Measurements from ENCODE around the gene TAF6L. TPM values are rescaled to one million over a fixed set of nuclear protein-coding genes. Genes with fewer than 3 reads are reported as not detected.
"Not testable (repeated sequence)": the region's sequence is repeated elsewhere in the genome, so short reads cannot be mapped to it uniquely, and the experiment has no call there.

TAF6L gene
- polyA plus RNA-seq, 3 donors, result 5.1 to 35.5 (median 5.3) TPM

DNA sequence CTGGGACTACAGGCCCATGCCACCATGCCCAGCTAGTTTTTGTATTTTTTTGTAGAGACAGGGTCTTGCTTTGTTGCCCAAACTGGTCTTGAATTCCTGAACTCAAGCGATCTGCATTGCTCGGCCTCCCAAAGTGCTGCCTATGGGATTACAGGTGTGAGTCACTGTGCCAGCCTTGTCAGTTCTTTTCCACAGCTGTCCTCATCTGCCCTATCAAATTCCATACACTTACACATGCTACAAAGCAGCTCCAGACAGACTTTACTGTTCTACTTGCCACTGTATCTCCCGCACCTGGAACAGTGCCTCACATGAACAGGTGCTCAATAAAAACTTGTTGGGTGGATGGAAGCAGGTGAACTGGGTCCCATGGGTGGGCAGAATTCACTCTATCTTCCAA is 52.5 kb downstream of the TAF6L start:
- H3K4me3 Mint-ChIP-seq, result no peak overlapping the region

DNA sequence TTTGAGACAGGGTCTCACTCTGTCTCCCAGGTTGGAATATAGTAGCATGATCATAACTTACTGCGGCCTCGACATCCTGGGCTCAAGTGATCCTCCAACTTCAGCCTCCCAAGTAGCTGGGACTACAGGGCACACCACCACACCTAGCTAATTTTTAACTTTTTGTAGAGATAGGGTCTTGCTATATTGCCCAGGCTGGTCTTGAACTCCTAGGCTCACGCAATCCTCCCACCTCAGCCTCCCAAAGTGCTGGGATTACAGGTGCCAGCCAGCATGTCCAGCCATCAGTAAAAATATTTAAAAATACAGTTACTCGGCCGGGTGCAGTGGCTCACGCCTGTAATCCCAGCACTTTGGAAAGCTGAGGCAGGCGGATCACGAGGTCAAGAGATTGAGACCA is 56.9 kb downstream of the TAF6L start:
- H3K4me3 Mint-ChIP-seq; H3K9ac ChIP-seq (ENCODE audit: insufficient read depth, low read length, poor library complexity, severe bottlenecking); H3K27me3 Mint-ChIP-seq (ENCODE audit: low read depth in 3 of 3); H3K4me3 ChIP-seq (replicated peaks in 1 of 3; ENCODE audit: low read depth in 2 of 3, low read length in 3 of 3); H3K9me3 Mint-ChIP-seq; intact Hi-C loops (cut with micrococcal nuclease); H3K9me3 ChIP-seq (replicated peaks in 1 of 2; ENCODE audit: control insufficient read depth in 1 of 2, insufficient read depth in 1 of 2, low read length in 2 of 2); H3K27me3 ChIP-seq (ENCODE audit: control insufficient read depth in 2 of 2, insufficient read depth in 2 of 2, low read length in 2 of 2); H2AFZ ChIP-seq (ENCODE audit: insufficient read depth, low read depth, low read length, poor library complexity, severe bottlenecking); H3K4me2 ChIP-seq (replicated peaks; ENCODE audit: extremely low read depth, low read length, poor library complexity, severe bottlenecking); DNase-seq: not testable (repeated sequence)
- H3K4me1 ChIP-seq (ENCODE audit: control insufficient read depth in 1 of 2, insufficient read depth in 2 of 2, low read length in 2 of 2), result peaks cover 20 to 24% of the 10 kb centered on the region in 2 donors
- peaks cover 47% of the 10 kb centered on the region in 2 donors for H3K36me3 ChIP-seq (replicated peaks in 1 of 2; ENCODE audit: control insufficient read depth in 1 of 2, insufficient read depth in 2 of 2, low read length in 2 of 2)
- 89% methylated on average over 6 of the region's 8 CpGs for WGBS (ENCODE audit: insufficient coverage)
- peaks cover 21% of the 10 kb centered on the region for H4K20me1 ChIP-seq (ENCODE audit: insufficient read depth, low read length)
- H3K27ac ChIP-seq (ENCODE audit: low read depth in 1 of 2, low read length in 2 of 2), result peak overlapping the region in 1 of 2 donors; percentile 4
- Mint-ChIP-seq H3K4me1 (peaks cover 20% of the 10 kb centered on the region), H3K36me3 (peaks cover 48 to 61% of the 10 kb centered on the region in 2 donors), H3K27ac (peak overlapping the region in 1 of 7 donors; percentile 31)
- H3K79me2 ChIP-seq (ENCODE audit: insufficient read depth, low read length), result peaks cover 71% of the 10 kb centered on the region

More for the DNA sequence above, 52.5 kb downstream of the TAF6L start:
- intact Hi-C loops (cut with micrococcal nuclease), result no loop called here
- Mint-ChIP-seq H3K36me3 (peaks cover 71 to 92% of the 10 kb centered on the region in 2 donors), H3K27me3 (ENCODE audit: low read depth in 3 of 3) (no peaks in the 10 kb centered on the region), H3K9me3 (peaks cover 0 to 1% (median 0%) of the 10 kb centered on the region in 7 donors), H3K4me1 (no peaks in the 10 kb centered on the region), H3K27ac (peak overlapping the region in 2 of 7 donors; percentile 40 to 46)
- no peak overlapping the region for H3K4me3 ChIP-seq (replicated peaks in 1 of 3; ENCODE audit: low read depth in 2 of 3, low read length in 3 of 3)
- H3K4me1 ChIP-seq (ENCODE audit: control insufficient read depth in 1 of 2, insufficient read depth in 2 of 2, low read length in 2 of 2), result no peaks in the 10 kb centered on the region
- H3K27ac ChIP-seq (ENCODE audit: low read depth in 1 of 2, low read length in 2 of 2), result no peak overlapping the region
- peaks cover 10% of the 10 kb centered on the region for H4K20me1 ChIP-seq (ENCODE audit: insufficient read depth, low read length)
- TF ChIP-seq CTCF (IDR thresholded peaks at IDR 0.05), result no peak
- WGBS (ENCODE audit: insufficient coverage), result 100% methylated on average over 2 of the region's 3 CpGs
- H3K79me2 ChIP-seq (ENCODE audit: insufficient read depth, low read length), result peaks cover 33% of the 10 kb centered on the region
- H3K9me3 ChIP-seq (replicated peaks in 1 of 2; ENCODE audit: control insufficient read depth in 1 of 2, insufficient read depth in 1 of 2, low read length in 2 of 2), result no peaks in the 10 kb centered on the region
- no peak for DNase-seq
- H3K4me2 ChIP-seq (replicated peaks; ENCODE audit: extremely low read depth, low read length, poor library complexity, severe bottlenecking), result no peak overlapping the region
- H3K36me3 ChIP-seq (replicated peaks in 1 of 2; ENCODE audit: control insufficient read depth in 1 of 2, insufficient read depth in 2 of 2, low read length in 2 of 2), result peaks cover 82 to 88% of the 10 kb centered on the region in 2 donors
- no peak overlapping the region for H3K9ac ChIP-seq (ENCODE audit: insufficient read depth, low read length, poor library complexity, severe bottlenecking)
- H2AFZ ChIP-seq (ENCODE audit: insufficient read depth, low read depth, low read length, poor library complexity, severe bottlenecking), result no peak overlapping the region
- H3K27me3 ChIP-seq (ENCODE audit: control insufficient read depth in 2 of 2, insufficient read depth in 2 of 2, low read length in 2 of 2), result no peaks in the 10 kb centered on the region

Measured in CD14-positive monocyte (primary cell).